ENCODE results near the gene PNPLA2.

GRCh38 chr11:773425-773824 lies 45.3 kb upstream of the PNPLA2 start:
- no peak for TF ChIP-seq EZH2phosphoT487 (IDR thresholded peaks at IDR 0.05; ENCODE audit: borderline replicate concordance, low read length)
- TF ChIP-seq CTCF (conservative IDR thresholded peaks at IDR 0.05; ENCODE audit: low read depth, low read length), result no peak

All from PC-3 (cell line).